22Rv1 (cell line): ENCODE results near the gene RAP1A.

ENCODE experiments used
- H3K27ac ChIP-seq: fragments of 450-650 bp; 2 replicates; pipeline ENCODE4 v1.5.1; 2017
- ZFX ChIP-seq: fragments of 450-650 bp; IDR thresholded peaks from 2 replicates; pipeline ENCODE4 v1.6.1; 2017; ENCODE audit warnings: antibody characterized with exemption, borderline replicate concordance
- TF ChIP-seq, protein P1 (sequence below): fragments of 450-650 bp; IDR thresholded peaks from 2 replicates; pipeline ENCODE4 v1.5.1; 2017; ENCODE audit warnings: mild to moderate bottlenecking

The RAP1A gene

DNA sequence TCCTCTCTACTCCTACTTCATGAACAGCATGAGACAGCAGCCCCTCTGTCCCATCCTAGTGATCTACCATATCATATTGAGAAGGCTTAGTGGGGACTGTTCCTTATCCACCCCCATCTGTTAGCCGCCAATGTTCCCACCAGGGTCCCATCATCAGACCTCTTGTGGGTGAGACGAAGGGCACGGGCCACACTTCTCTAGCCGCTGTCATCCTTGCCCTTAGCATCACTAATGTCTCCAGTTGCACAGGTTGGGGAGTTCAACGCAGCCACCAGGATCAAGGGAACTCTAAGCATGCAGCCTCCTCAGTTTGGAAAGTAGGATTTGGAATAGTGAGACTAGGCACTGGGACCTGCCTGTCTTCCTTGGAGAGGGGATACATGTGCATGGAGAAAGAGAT is 99.5 kb downstream of the RAP1A start:
- TF ChIP-seq ZFX = no peak
- TF ChIP-seq, protein P1, sequence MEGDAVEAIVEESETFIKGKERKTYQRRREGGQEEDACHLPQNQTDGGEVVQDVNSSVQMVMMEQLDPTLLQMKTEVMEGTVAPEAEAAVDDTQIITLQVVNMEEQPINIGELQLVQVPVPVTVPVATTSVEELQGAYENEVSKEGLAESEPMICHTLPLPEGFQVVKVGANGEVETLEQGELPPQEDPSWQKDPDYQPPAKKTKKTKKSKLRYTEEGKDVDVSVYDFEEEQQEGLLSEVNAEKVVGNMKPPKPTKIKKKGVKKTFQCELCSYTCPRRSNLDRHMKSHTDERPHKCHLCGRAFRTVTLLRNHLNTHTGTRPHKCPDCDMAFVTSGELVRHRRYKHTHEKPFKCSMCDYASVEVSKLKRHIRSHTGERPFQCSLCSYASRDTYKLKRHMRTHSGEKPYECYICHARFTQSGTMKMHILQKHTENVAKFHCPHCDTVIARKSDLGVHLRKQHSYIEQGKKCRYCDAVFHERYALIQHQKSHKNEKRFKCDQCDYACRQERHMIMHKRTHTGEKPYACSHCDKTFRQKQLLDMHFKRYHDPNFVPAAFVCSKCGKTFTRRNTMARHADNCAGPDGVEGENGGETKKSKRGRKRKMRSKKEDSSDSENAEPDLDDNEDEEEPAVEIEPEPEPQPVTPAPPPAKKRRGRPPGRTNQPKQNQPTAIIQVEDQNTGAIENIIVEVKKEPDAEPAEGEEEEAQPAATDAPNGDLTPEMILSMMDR = no peak
- no peak overlapping the region for H3K27ac ChIP-seq

- TF ChIP-seq, protein P1 = no peak
- no peak for TF ChIP-seq ZFX
- no peak overlapping the region for H3K27ac ChIP-seq
Observed at GRCh38 chr1:111719674-111720132, 100.1 kb downstream of the RAP1A start.

DNA sequence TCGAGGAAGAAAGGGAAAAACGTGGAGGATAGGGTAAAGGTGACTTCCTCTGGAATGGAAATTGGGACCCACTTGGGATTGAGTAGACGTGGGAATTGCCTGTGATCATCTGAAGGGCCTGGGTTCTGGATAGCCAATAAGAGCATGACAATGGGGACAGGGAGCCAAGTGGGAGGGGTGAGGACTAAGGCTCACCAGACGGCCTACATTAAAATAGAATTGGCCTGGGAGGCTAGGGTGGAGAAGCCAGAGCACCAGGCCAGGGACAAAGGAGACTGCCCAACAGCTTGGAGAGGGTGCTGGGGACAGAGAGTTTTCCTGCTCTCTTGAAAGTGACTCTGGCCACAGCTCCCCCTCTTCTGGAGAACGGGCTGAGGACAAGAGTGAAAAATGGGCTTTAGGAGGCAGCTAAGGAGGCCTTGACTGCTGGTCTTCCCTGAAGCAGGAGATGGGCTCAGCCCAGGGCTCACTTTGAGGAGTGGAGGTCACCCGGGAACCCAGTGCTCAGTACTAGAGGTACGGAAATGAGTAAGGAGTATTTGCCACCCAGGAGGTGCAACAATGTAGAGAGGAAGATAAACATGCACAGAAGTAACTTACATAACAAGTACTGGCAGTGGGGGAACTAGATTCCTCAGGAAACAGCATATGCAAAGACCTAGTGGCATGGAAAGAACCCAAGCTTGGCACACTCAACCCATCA is 100.8 kb downstream of the RAP1A start:
- TF ChIP-seq ZFX = no peak
- TF ChIP-seq, protein P1 = no peak
- no peak overlapping the region for H3K27ac ChIP-seq

- H3K27ac ChIP-seq = no peak overlapping the region
- TF ChIP-seq, protein P1 = no peak
- no peak for TF ChIP-seq ZFX
Observed at GRCh38 chr1:111720977-111721786, 101.6 kb downstream of the RAP1A start.

DNA sequence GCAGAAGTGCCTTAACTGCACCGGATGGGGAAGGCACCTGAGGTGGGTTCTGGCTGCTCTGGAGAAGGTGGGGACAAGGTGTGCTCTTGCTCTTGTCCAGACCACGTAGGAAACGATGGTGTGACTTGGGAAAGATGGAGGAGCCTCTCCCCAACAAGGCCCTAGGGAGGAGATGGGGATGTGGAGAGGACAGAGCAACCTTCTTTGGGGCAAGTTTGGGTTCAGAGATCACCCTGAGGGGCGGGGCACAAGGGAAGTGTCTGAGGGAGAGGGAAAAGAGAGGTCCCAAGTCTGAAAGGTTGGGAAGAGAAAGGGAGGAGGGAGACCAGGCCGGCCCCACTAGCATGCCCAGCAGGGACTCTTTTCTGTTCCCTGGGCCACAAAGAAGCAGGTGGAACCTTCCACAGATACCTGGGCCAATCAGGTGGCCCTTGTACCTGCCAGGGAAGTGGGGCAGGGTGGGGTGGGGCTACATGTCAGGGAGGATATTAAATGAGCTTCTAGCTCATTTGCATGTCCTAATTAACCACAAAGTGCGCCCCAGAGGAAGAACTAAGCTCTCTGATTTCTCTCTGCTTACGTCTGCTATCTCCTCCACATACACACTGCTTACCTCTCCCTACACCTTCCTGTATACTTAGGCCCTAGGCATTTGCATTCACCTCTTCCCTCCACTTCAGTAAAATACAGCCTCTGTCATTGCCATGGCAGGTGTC is 103.7 kb downstream of the RAP1A start:
- H3K27ac ChIP-seq = no peak overlapping the region
- no peak for TF ChIP-seq ZFX
- TF ChIP-seq, protein P1 = no peak

DNA sequence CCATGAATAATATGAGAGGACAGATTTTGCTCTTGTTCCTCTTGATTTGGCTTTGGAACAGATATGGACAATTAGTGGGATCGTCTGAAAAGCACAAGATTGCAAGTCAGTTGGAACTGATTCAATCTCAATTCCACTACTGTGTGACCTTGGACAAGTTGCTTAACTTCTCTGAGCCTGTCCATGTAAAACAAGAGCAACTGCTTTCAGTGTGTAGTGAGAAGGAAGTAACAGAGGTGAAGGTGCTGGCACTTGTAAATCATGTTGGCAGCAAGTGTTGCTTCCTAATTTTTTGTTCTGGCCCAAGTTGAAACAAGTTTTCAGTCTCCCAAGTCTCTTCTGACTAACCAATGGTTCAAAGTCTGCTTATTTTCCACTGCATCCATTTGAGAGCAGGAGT is 104.3 kb downstream of the RAP1A start:
- no peak for TF ChIP-seq ZFX
- TF ChIP-seq, protein P1 = no peak
- H3K27ac ChIP-seq = no peak overlapping the region
